IMR-90 (cell line): ENCODE results near the gene SLC43A2. TPM values are rescaled to one million over a fixed set of nuclear protein-coding genes. Genes with fewer than 3 reads are reported as not detected.
A peak's percentile ranks its signal among the peaks of the same experiment; 100 is the strongest.

Experiments
- ATAC-seq: fragments of 200-7000 bp; cut with Tn5 transposase; 2 replicates; pipeline ENCODE4 v1.9.1; 2020; ENCODE audit warnings: low read depth, mild to moderate bottlenecking, moderate library complexity
- BruUV-seq: library from RNA; stranded (reverse); fragments of 400-500 nt; replicated peaks from 2 replicates; lab custom pipeline; 2021; lab: Mats Ljungman, UMichigan
- CTCF ChIA-PET: fragments of 300-600 bp; formaldehyde crosslinking; extraction: SDS; loops from one replicate; lab custom pipeline; 2021; ENCODE audit warnings: antibody characterized with exemption; lab: Yijun Ruan, JAX
- POLR2A ChIA-PET: fragments of 300-600 bp; sonication (Branson Sonifier 250); formaldehyde crosslinking; loops from one replicate; lab custom pipeline; 2022; ENCODE audit warnings: antibody characterized with exemption; ENCODE audit not compliant: unreplicated experiment; lab: Charles Lee
- DNase-seq: peaks from one replicate; pipeline ENCODE4 v3.0.0; 2013
- H2AFZ ChIP-seq: replicated peaks from 2 replicates; pipeline ENCODE3; 2013; ENCODE audit warnings: low read length, mild to moderate bottlenecking; ENCODE audit not compliant: poor library complexity
- H2AK5ac ChIP-seq: 2 replicates; pipeline ENCODE4 v1.6.1; 2013; ENCODE audit warnings: low read depth, low read length, inconsistent platforms
- H2AK9ac ChIP-seq: replicated peaks from 2 replicates; pipeline ENCODE3; 2013; ENCODE audit warnings: mild to moderate bottlenecking, low read depth, low read length, moderate library complexity; ENCODE audit not compliant: poor library complexity
- H2BK120ac ChIP-seq: 2 replicates; pipeline ENCODE4 v1.6.1; 2013; ENCODE audit warnings: low read depth, low read length, inconsistent platforms
- H2BK15ac ChIP-seq: 3 replicates; pipeline ENCODE4 v1.6.1; 2013; ENCODE audit warnings: low read depth, low read length, inconsistent platforms
- H2BK20ac ChIP-seq: 2 replicates; pipeline ENCODE4 v1.6.1; 2013; ENCODE audit warnings: low read depth, mild to moderate bottlenecking, inconsistent platforms, low read length, moderate library complexity
- H2BK5ac ChIP-seq: 2 replicates; pipeline ENCODE4 v1.6.1; 2013; ENCODE audit warnings: mild to moderate bottlenecking, low read depth, low read length, inconsistent platforms; ENCODE audit not compliant: poor library complexity, severe bottlenecking
- H3K14ac ChIP-seq: replicated peaks from 2 replicates; pipeline ENCODE4 v1.6.1; 2013; ENCODE audit warnings: low read depth, low read length, inconsistent platforms
- H3K18ac ChIP-seq: 2 replicates; pipeline ENCODE4 v1.6.1; 2013; ENCODE audit warnings: low read depth, low read length, control low read depth
- H3K23ac ChIP-seq: 2 replicates; pipeline ENCODE4 v1.6.1; 2013; ENCODE audit warnings: low read depth, low read length, inconsistent platforms
- H3K27ac ChIP-seq: 2 replicates; pipeline ENCODE4 v1.5.1; 2013; ENCODE audit warnings: mild to moderate bottlenecking, control low read depth, low read length; ENCODE audit not compliant: insufficient read depth
- H3K27me3 ChIP-seq: 2 replicates; pipeline ENCODE4 v1.6.1; 2013; ENCODE audit warnings: low read length; ENCODE audit not compliant: control insufficient read depth, insufficient read depth
- H3K36me3 ChIP-seq: 2 replicates; pipeline ENCODE4 v1.6.1; 2013; ENCODE audit warnings: low read length, mixed read lengths; ENCODE audit not compliant: control insufficient read depth, insufficient read depth
- H3K4ac ChIP-seq: 2 replicates; pipeline ENCODE4 v1.6.1; 2013; ENCODE audit warnings: low read depth, low read length, inconsistent platforms
- H3K4me1 ChIP-seq: 2 replicates; pipeline ENCODE4 v1.6.1; 2013; ENCODE audit warnings: low read length, mixed read lengths; ENCODE audit not compliant: control insufficient read depth, insufficient read depth
- H3K4me2 ChIP-seq: 2 replicates; pipeline ENCODE4 v1.6.1; 2013; ENCODE audit warnings: low read depth, mild to moderate bottlenecking, control low read depth, low read length, moderate library complexity
- H3K4me3 ChIP-seq: 2 replicates; pipeline ENCODE4 v1.5.1; 2013; ENCODE audit warnings: low read depth, mild to moderate bottlenecking, control low read depth, low read length, moderate library complexity; ENCODE audit not compliant: insufficient read depth
- H3K56ac ChIP-seq: 2 replicates; pipeline ENCODE4 v1.6.1; 2013; ENCODE audit warnings: low read length, inconsistent platforms; ENCODE audit not compliant: insufficient read depth; ENCODE audit errors: extremely low read depth
- H3K79me1 ChIP-seq, 2 experiments: 2 replicates each; pipeline ENCODE4 v1.6.1; 2013; ENCODE audit warnings: low read length in 2 of 2, inconsistent platforms in 1 of 2, low read depth in 1 of 2
- H3K9ac ChIP-seq: 2 replicates; pipeline ENCODE4 v1.6.1; 2013; ENCODE audit warnings: low read depth, low read length, control low read depth
- H3K9me1 ChIP-seq: 2 replicates; pipeline ENCODE4 v1.6.1; 2013; ENCODE audit warnings: low read length, inconsistent platforms; ENCODE audit not compliant: insufficient read depth
- H3K9me3 ChIP-seq: 2 replicates; pipeline ENCODE4 v1.6.1; 2013; ENCODE audit warnings: low read length; ENCODE audit not compliant: control insufficient read depth, insufficient read depth
- H4K20me1 ChIP-seq: 2 replicates; pipeline ENCODE4 v1.6.1; 2013; ENCODE audit warnings: low read length, inconsistent platforms; ENCODE audit not compliant: insufficient read depth
- H4K5ac ChIP-seq: 2 replicates; pipeline ENCODE4 v1.6.1; 2013; ENCODE audit warnings: mild to moderate bottlenecking, low read depth, low read length, control low read depth
- H4K8ac ChIP-seq, 2 experiments: 2 replicates each; pipeline ENCODE4 v1.6.1; 2013; ENCODE audit warnings: low read depth in 2 of 2, low read length in 2 of 2, control low read depth in 1 of 2, inconsistent platforms in 1 of 2
- H4K91ac ChIP-seq: 2 replicates; pipeline ENCODE4 v1.6.1; 2013; ENCODE audit warnings: low read depth, low read length, inconsistent platforms; ENCODE audit not compliant: insufficient read depth
- BHLHE40 ChIP-seq: fragments of 150-350 bp; IDR thresholded peaks from 2 replicates; pipeline ENCODE4 v1.6.1; 2016; ENCODE audit warnings: mild to moderate bottlenecking, low read depth, low read length
- CEBPB ChIP-seq: IDR thresholded peaks from 2 replicates; pipeline ENCODE4 v1.6.1; 2012; ENCODE audit warnings: low read depth, low read length, improper control_type of control experiment
- CHD1 ChIP-seq: IDR thresholded peaks from 2 replicates; pipeline ENCODE4 v1.6.1; 2012; ENCODE audit warnings: low read depth, low read length, improper control_type of control experiment
- CTCF ChIP-seq: conservative IDR thresholded peaks from 2 replicates; pipeline ENCODE4 v1.5.1; 2012; ENCODE audit warnings: mild to moderate bottlenecking, low read depth, low read length, improper control_type of control experiment
- ELK1 ChIP-seq: fragments of 150-350 bp; IDR thresholded peaks from 2 replicates; pipeline ENCODE4 v1.6.1; 2016; ENCODE audit warnings: low read depth, mild to moderate bottlenecking, low read length, moderate library complexity, borderline replicate concordance
- FOS ChIP-seq: fragments of 150-350 bp; IDR thresholded peaks from 2 replicates; pipeline ENCODE4 v1.6.1; 2016; ENCODE audit warnings: low read depth, low read length
- MAFK ChIP-seq: IDR thresholded peaks from 2 replicates; pipeline ENCODE4 v1.6.1; 2012; ENCODE audit warnings: low read depth, low read length, improper control_type of control experiment
- MAZ ChIP-seq: IDR thresholded peaks from 2 replicates; pipeline ENCODE4 v1.6.1; 2012; ENCODE audit warnings: low read depth, mild to moderate bottlenecking, low read length, improper control_type of control experiment, moderate library complexity, borderline replicate concordance
- MXI1 ChIP-seq: IDR thresholded peaks from 2 replicates; pipeline ENCODE4 v1.6.1; 2012; ENCODE audit warnings: low read depth, mild to moderate bottlenecking, low read length, moderate library complexity, borderline replicate concordance
- NFE2L2 ChIP-seq: fragments of 150-350 bp; IDR thresholded peaks from 2 replicates; pipeline ENCODE4 v1.6.1; 2016; ENCODE audit warnings: low read depth, mild to moderate bottlenecking, low read length
- POLR2A ChIP-seq: IDR thresholded peaks from 2 replicates; pipeline ENCODE4 v1.6.1; 2012; ENCODE audit warnings: mild to moderate bottlenecking, low read depth, low read length
- RAD21 ChIP-seq: IDR thresholded peaks from 2 replicates; pipeline ENCODE4 v1.6.1; 2012; ENCODE audit warnings: low read length, improper control_type of control experiment
- RFX5 ChIP-seq: IDR thresholded peaks from 2 replicates; pipeline ENCODE4 v1.8.0; 2012; ENCODE audit warnings: low read depth, mild to moderate bottlenecking, low read length, moderate library complexity
- USF2 ChIP-seq: fragments of 150-350 bp; IDR thresholded peaks from 2 replicates; pipeline ENCODE4 v1.6.1; 2017; ENCODE audit warnings: mild to moderate bottlenecking, antibody characterized with exemption, low read length, low read depth
- WGBS, 2 experiments: methylation state at CpG; one replicate each; pipeline versions ENCODE4 v1.1.5 to v1.1.7; 2013; ENCODE audit warnings: missing lambda C conversion rate in 2 of 2; ENCODE audit not compliant: insufficient read length in 1 of 2; ENCODE audit errors: extremely low coverage in 2 of 2; 5-methylcytosine and 5-hydroxymethylcytosine counted together
- dilution Hi-C: fragments of 300-500 bp; cut with HindIII; formaldehyde crosslinking; loops from one replicate; pipeline ENCODE4 v1.14.3; 2018; ENCODE audit warnings: low sequenced_read_pairs; ENCODE audit not compliant: unreplicated experiment
- in situ Hi-C: fragments of 300-500 bp; cut with MboI; formaldehyde crosslinking; loops from 3 replicates; pipeline ENCODE4 v1.14.3; 2019; ENCODE audit warnings: low sequenced_read_pairs, inconsistent platforms, mixed read lengths
- intact Hi-C: fragments of 100-400 bp; cut with micrococcal nuclease; formaldehyde crosslinking; loops from 2 replicates; pipeline ENCODE4 v1.10.0; 2022
- polyA plus RNA-seq, 3 experiments: library from polyadenylated mRNA; depleted of rRNA; stranded (reverse); fragments of >200 nt; gene quantifications; 2 replicates each; pipeline ENCODE4 v1.2.3, GENCODE V29; 2012; ENCODE audit warnings: low replicate concordance in 1 of 3
- total RNA-seq: library from RNA; depleted of rRNA; stranded (reverse); fragments of >200 nt; gene quantifications from 2 replicates; pipeline ENCODE4 v1.2.3, GENCODE V29; 2012

Gene SLC43A2
- total and polyA plus RNA-seq, 2 of the 4 experiments (the other 2 are of a cell fraction): 3.8 to 9.0 TPM

- H4K20me1 ChIP-seq: 0 out of 2 replicates have a peak, but pooled peaks cover 3% of the 10 kb centered on the region
- CTCF ChIA-PET: no interaction called here
These were observed 12.4 kb upstream of the SLC43A2 start for GRCh38 chr17:1641065-1641403.

More at GRCh38 chr17:1641065-1641403, 12.4 kb upstream of the SLC43A2 start:
- ATAC-seq: no peak
- DNase-seq: no peak
- H2BK20ac ChIP-seq: no peak overlapping the region
- H3K4me2 ChIP-seq: no peak overlapping the region
- peaks cover 14% of the 10 kb centered on the region for H3K4me1 ChIP-seq
- H3K9me1 ChIP-seq: 0 out of 2 replicates have a peak, but pooled peaks cover 6% of the 10 kb centered on the region
- intact Hi-C loops: no loop called here
- H3K14ac ChIP-seq: no peak overlapping the region
- H3K9ac ChIP-seq: no peak overlapping the region
- TF ChIP-seq BHLHE40 (no peak), CHD1 (no peak), RAD21 (no peak), USF2 (no peak), NFE2L2 (no peak), MAZ (no peak), MXI1 (no peak), CTCF (no peak), RFX5 (no peak), FOS (no peak), ELK1 (no peak), MAFK (no peak), POLR2A (no peak), CEBPB (no peak)
- no peak overlapping the region for H3K4ac ChIP-seq
- in situ Hi-C loops: no loop called here
- H3K36me3 ChIP-seq: no peaks in the 10 kb centered on the region
- no peak overlapping the region for H4K5ac ChIP-seq
- no peak overlapping the region for H3K56ac ChIP-seq
- no peak overlapping the region for H3K4me3 ChIP-seq
- no peaks in the 10 kb centered on the region for H3K9me3 ChIP-seq
- H2AFZ ChIP-seq: peak overlapping the region; percentile 33
- no peak overlapping the region for H3K23ac ChIP-seq
- H2BK120ac ChIP-seq: no peak overlapping the region
- BruUV-seq: no TSS peak
- H3K18ac ChIP-seq: no peak overlapping the region
- no peaks in the 10 kb centered on the region; the same call in 1 of the 2 replicates for H3K27me3 ChIP-seq
- dilution Hi-C loops: no loop called here
- H4K91ac ChIP-seq: no peak overlapping the region
- no peak overlapping the region for H3K27ac ChIP-seq
- no peak overlapping the region for H2BK5ac ChIP-seq
- H4K8ac ChIP-seq: no peak overlapping the region
- POLR2A ChIA-PET: no interaction called here
- H3K79me1 ChIP-seq: no peaks in the 10 kb centered on the region
- H2BK15ac ChIP-seq: no peak overlapping the region
- 82% methylated on average over 6 of the region's 12 CpGs; no CpG with 5 or more reads in 1 of the 2 experiments for whole genome bisulfite sequencing, 2 experiments
- no peak overlapping the region for H2AK9ac ChIP-seq
- H2AK5ac ChIP-seq: no peak overlapping the region
